A673 (cell line): ENCODE measurements around the gene ZBTB2. TPM values are rescaled to one million over a fixed set of nuclear protein-coding genes. Genes with fewer than 3 reads are reported as not detected.

Experiments
- BruUV-seq: library from RNA; stranded (reverse); fragments of 400-500 nt; replicated peaks from 2 replicates; lab custom pipeline; 2021; lab: Mats Ljungman, UMichigan
- CTCF ChIA-PET: fragments of 300-600 bp; sonication (Branson Sonifier 250); formaldehyde crosslinking; loops from one replicate; lab custom pipeline; 2022; ENCODE audit warnings: antibody characterized with exemption; lab: Charles Lee
- POLR2A ChIA-PET: fragments of 300-600 bp; sonication (Branson Sonifier 250); formaldehyde crosslinking; loops from one replicate; lab custom pipeline; 2022; ENCODE audit warnings: antibody characterized with exemption; ENCODE audit not compliant: low non-redundant PET; lab: Charles Lee
- DNase-seq: peaks from one replicate; pipeline ENCODE4 v3.0.0-alpha.2; 2015; ENCODE audit warnings: low spot score
- H3K27ac ChIP-seq: fragments of 200-600 bp; sonication (generic); 2 replicates; pipeline ENCODE4 v1.5.1; 2016; ENCODE audit warnings: mixed run types, low read depth, mild to moderate bottlenecking, mixed read lengths, antibody characterized with exemption, low read length; ENCODE audit not compliant: poor library complexity, severe bottlenecking
- H3K27me3 ChIP-seq: fragments of 200-600 bp; sonication (generic); replicated peaks from 2 replicates; pipeline ENCODE4 v1.6.1; 2017; ENCODE audit warnings: mixed run types, low read depth, mild to moderate bottlenecking, mixed read lengths, antibody characterized with exemption, low read length; ENCODE audit not compliant: insufficient read depth, poor library complexity
- H3K36me3 ChIP-seq: fragments of 200-600 bp; sonication (generic); 2 replicates; pipeline ENCODE4 v1.6.1; 2016; ENCODE audit warnings: mixed run types, mild to moderate bottlenecking, mixed read lengths, antibody characterized with exemption, low read length; ENCODE audit not compliant: insufficient read depth, poor library complexity, severe bottlenecking
- H3K4me1 ChIP-seq: fragments of 200-600 bp; sonication (generic); 2 replicates; pipeline ENCODE4 v1.6.1; 2017; ENCODE audit warnings: mixed run types, mild to moderate bottlenecking, mixed read lengths, antibody characterized with exemption, low read length; ENCODE audit not compliant: insufficient read depth, poor library complexity, severe bottlenecking
- H3K4me3 ChIP-seq: fragments of 200-600 bp; sonication (generic); 2 replicates; pipeline ENCODE4 v1.5.1; 2016; ENCODE audit warnings: low read depth, mixed run types, mild to moderate bottlenecking, mixed read lengths, low read length; ENCODE audit not compliant: poor library complexity, severe bottlenecking
- H3K9me3 ChIP-seq: fragments of 200-600 bp; sonication (generic); 2 replicates; pipeline ENCODE4 v1.6.1; 2016; ENCODE audit warnings: mixed run types, low read depth, mild to moderate bottlenecking, mixed read lengths, antibody characterized with exemption, low read length; ENCODE audit not compliant: poor library complexity, severe bottlenecking
- EZH2 ChIP-seq: fragments of 200-600 bp; sonication (generic); IDR thresholded peaks from 2 replicates; pipeline ENCODE4 v1.6.1; 2017; ENCODE audit warnings: borderline replicate concordance, low read depth, mild to moderate bottlenecking, mixed read lengths, antibody characterized with exemption, low read length; ENCODE audit not compliant: poor library complexity, severe bottlenecking
- intact Hi-C: fragments of 100-400 bp; cut with micrococcal nuclease; formaldehyde crosslinking; loops from one replicate; pipeline ENCODE4 v1.10.0; 2022; ENCODE audit not compliant: unreplicated experiment
- total RNA-seq: library from RNA; stranded (reverse); gene quantifications from 2 replicates; pipeline ENCODE4 v1.2.3, GENCODE V29; 2021
- TF ChIP-seq, protein P1 (sequence below): fragments of 300-800, 200-600 bp; sonication (generic); conservative IDR thresholded peaks from 2 replicates; pipeline ENCODE4 v1.5.1; 2017; ENCODE audit warnings: low read depth, mild to moderate bottlenecking, antibody characterized with exemption, low read length, moderate library complexity, mixed read lengths

ZBTB2 gene
- total RNA-seq, 1 experiment from 2014 or later = 24.0 TPM

DNA sequence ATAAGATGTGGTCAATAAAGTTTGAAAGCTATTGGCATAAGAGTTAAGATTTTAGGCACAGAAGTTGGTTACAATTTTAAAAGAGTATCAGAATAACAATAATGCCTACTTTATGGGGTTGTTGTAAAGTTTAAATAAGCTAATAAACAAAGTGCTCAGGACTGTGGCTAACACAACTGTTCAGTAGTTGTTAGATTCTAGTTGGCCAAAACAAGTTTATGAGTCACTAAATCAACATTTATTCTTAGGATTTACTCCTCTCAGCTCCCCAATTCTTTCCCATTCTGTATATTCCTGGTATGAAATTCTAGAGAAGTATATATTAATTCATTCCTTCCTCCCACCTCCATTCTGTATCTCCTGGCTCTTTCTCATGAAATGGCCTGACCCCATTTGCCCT, 46.0 kb upstream of the ZBTB2 start:
- CTCF ChIA-PET = no interaction called here
- H3K36me3 ChIP-seq = peaks cover 6% of the 10 kb centered on the region
- BruUV-seq = no TSS peak
- peaks cover 28% of the 10 kb centered on the region for H3K4me1 ChIP-seq
- H3K27ac ChIP-seq = peak overlapping the region; percentile 53
- H3K9me3 ChIP-seq = no peaks in the 10 kb centered on the region
- H3K27me3 ChIP-seq = no peaks in the 10 kb centered on the region
- no peak for DNase-seq
- H3K4me3 ChIP-seq = no peak overlapping the region
- intact Hi-C loops = loop anchor here (10.0 kb wide), 1 partner anchor 327 kb away; no protein-coding TSS in a partner anchor
- POLR2A ChIA-PET = no interaction called here
- TF ChIP-seq, protein P1, sequence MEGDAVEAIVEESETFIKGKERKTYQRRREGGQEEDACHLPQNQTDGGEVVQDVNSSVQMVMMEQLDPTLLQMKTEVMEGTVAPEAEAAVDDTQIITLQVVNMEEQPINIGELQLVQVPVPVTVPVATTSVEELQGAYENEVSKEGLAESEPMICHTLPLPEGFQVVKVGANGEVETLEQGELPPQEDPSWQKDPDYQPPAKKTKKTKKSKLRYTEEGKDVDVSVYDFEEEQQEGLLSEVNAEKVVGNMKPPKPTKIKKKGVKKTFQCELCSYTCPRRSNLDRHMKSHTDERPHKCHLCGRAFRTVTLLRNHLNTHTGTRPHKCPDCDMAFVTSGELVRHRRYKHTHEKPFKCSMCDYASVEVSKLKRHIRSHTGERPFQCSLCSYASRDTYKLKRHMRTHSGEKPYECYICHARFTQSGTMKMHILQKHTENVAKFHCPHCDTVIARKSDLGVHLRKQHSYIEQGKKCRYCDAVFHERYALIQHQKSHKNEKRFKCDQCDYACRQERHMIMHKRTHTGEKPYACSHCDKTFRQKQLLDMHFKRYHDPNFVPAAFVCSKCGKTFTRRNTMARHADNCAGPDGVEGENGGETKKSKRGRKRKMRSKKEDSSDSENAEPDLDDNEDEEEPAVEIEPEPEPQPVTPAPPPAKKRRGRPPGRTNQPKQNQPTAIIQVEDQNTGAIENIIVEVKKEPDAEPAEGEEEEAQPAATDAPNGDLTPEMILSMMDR = no peak
- no peak for TF ChIP-seq EZH2

GRCh38 chr6:151436802-151437201, 45.4 kb upstream of the ZBTB2 start:
- CTCF ChIA-PET = no interaction called here
- peak overlapping the region; percentile 56 for H3K27ac ChIP-seq
- POLR2A ChIA-PET = no interaction called here
- BruUV-seq = no TSS peak
- H3K9me3 ChIP-seq = no peaks in the 10 kb centered on the region
- H3K27me3 ChIP-seq = no peaks in the 10 kb centered on the region
- H3K4me3 ChIP-seq = no peak overlapping the region
- peaks cover 10% of the 10 kb centered on the region for H3K36me3 ChIP-seq
- intact Hi-C loops = loop anchor here (10.0 kb wide), 1 partner anchor 328 kb away; no protein-coding TSS in a partner anchor
- TF ChIP-seq, protein P1 = no peak
- TF ChIP-seq EZH2 = no peak
- H3K4me1 ChIP-seq = peaks cover 30% of the 10 kb centered on the region
- DNase-seq = peak; percentile 62

- intact Hi-C loops = loop anchor here (10.0 kb wide), 1 partner anchor 329 kb away; no protein-coding TSS in a partner anchor
- Histone ChIP-seq H3K9me3 (no peaks in the 10 kb centered on the region), H3K36me3 (peaks cover 12% of the 10 kb centered on the region), H3K27me3 (no peaks in the 10 kb centered on the region), H3K27ac (peak overlapping the region; percentile 56), H3K4me1 (peaks cover 30% of the 10 kb centered on the region), H3K4me3 (no peak overlapping the region)
- ChIA-PET POLR2A (no interaction called here), CTCF (no interaction called here)
- no peak for TF ChIP-seq EZH2
- TF ChIP-seq, protein P1 = no peak
- no peak for DNase-seq
- BruUV-seq = no TSS peak
These were observed 44.9 kb upstream of the ZBTB2 start for GRCh38 chr6:151436300-151436699.
